ENCODE results near the gene TRAF7.
A peak's percentile ranks its signal among the peaks of the same experiment; 100 is the strongest.

Gene TRAF7

GRCh38 chr16:2151188-2152091 lies 4.1 kb upstream of the TRAF7 start:
- H3K4me3 ChIP-seq, result peak overlapping the region; percentile 15
- TF ChIP-seq CTCF (IDR thresholded peaks at IDR 0.05), result no peak
- no peak for DNase-seq (ENCODE audit: low spot score)
- no peak overlapping the region for H3K27ac ChIP-seq

DNA sequence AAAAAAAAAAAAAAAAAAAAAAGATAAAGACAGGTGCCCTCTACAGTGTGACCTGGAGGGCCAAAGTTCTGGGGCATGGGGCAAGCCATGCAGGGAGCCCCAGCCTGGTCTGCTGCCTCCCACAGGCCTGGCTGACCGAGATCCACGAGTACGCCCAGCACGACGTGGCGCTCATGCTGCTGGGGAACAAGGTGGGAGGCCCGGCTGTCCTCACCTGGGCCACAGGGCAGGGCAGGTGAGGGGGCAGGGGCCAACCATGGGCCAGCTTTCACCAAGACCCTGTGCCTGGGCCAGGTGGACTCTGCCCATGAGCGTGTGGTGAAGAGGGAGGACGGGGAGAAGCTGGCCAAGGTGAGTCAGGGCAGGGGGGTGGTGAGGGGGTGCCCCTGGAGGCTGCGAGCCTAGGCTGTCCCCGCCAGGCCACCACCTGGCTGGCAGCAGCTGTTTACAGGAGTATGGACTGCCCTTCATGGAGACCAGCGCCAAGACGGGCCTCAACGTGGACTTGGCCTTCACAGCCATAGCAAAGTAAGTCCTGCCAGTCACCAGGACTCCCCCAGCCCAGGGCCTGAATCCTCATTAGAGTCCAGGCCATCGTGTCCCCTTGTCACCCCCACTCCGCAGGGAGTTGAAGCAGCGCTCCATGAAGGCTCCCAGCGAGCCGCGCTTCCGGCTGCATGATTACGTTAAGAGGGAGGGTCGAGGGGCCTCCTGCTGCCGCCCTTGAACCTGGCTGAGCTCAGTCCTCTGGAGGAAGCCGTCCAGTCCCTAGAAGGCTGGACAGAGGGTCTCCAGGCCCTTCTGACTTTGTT lies 2.7 kb upstream of the TRAF7 start:
- DNase-seq (ENCODE audit: low spot score), result no peak

DNA sequence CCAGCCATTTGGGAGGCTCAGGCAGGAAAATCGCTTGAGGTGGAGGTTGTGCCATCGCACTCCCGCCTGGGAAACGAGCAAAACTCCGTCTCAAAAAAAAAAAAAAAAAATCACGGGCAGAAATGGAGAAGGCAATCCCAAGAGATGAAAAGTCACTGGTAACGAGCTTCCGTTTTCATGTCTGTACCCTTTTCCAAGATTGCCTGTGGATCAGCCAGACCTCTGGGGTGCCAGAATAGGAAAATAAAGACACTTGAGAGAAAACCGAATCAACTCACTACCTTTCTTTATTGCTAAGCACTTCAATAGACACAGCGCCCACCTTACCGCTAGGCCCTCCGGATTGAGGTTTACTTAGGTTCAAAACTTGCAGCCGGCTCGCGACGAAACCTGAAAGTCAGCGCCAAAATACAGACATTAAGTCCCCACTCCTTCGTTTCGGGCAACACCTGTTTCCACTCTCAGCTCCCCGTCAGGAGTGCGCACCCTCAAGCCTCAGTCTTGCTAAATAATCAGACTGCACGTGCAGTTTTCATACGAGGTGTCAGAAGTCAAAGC lies 970 bp upstream of the TRAF7 start:
- DNase-seq (ENCODE audit: low spot score), result no peak
- Histone ChIP-seq H3K27ac (peak overlapping the region; percentile 83), H3K4me3 (peak overlapping the region; percentile 87)
- no peak for TF ChIP-seq CTCF (IDR thresholded peaks at IDR 0.05)

More for the DNA sequence above, 2.7 kb upstream of the TRAF7 start:
- Histone ChIP-seq H3K27ac (peak overlapping the region; percentile 61 to 69), H3K4me3 (peak overlapping the region; percentile 87)
- no peak for TF ChIP-seq CTCF (IDR thresholded peaks at IDR 0.05)

DNA sequence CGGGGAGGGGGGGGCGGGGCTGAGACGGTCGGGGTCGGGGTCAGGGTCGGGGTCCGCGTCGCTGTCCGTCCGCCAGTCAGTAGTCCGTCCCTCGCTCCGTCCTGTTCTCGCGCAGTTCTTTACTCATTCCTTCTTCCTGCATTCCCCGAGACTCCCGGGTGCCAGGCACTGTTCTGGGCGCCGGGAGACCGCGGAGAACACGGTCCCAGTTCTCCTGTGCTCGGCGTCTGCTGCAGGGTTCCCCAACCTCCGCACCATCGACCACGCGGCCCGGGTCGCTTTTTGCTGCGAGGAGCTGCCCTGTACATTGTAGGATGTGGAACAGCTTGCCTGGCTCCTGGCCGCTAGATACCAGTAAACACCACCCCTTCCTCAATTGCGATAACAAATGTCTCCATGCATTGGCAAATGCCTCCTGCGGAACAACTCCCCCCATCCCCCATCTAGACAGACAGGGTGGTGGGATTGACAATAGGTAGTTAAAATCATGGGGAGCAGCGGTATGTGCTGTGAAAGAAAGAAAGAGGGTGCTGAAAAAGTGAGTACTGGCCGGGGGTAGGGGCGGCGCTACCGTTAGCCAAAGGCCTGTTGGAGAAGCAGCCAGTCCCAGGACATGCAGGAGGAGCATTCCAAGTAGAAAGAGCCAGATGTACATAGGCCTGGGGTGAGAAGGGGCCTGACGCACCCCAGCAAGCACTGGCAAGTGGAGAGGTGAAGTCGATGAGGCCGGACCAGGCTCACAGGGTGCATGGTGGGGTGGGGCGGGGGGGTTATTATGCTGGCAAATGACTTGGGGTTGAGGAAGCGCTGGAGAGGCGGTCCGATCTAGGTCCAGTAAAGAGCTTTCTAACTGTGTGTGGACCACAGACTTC lies 631 bp downstream of the TRAF7 start:
- H3K27ac ChIP-seq, result peak overlapping the region; percentile 70 to 96
- DNase-seq (ENCODE audit: low spot score), result no peak
- no peak for TF ChIP-seq CTCF (IDR thresholded peaks at IDR 0.05)
- peak overlapping the region; percentile 87 for H3K4me3 ChIP-seq

- Histone ChIP-seq H3K4me3 (peak overlapping the region; percentile 87), H3K27ac (peak overlapping the region; percentile 70 to 96)
- DNase-seq (ENCODE audit: low spot score), result no peak
- TF ChIP-seq CTCF (IDR thresholded peaks at IDR 0.05), result no peak
Measured at GRCh38 chr16:2156849-2157224, 1.3 kb downstream of the TRAF7 start.

GRCh38 chr16:2157480-2158261 lies 2.1 kb downstream of the TRAF7 start:
- Histone ChIP-seq H3K4me3 (peak overlapping the region; percentile 87), H3K27ac (peak overlapping the region; percentile 70 to 96)
- no peak for TF ChIP-seq CTCF (IDR thresholded peaks at IDR 0.05)
- DNase-seq (ENCODE audit: low spot score), result no peak
